ENCODE data around the gene RXRA.

GRCh38 chr9:134456756-134457305, 130.6 kb downstream of the RXRA start:
- no peak for TF ChIP-seq SIN3A (IDR thresholded peaks at IDR 0.05; ENCODE audit: borderline replicate concordance, insufficient read depth, low read length)
- no peak for TF ChIP-seq POLR2AphosphoS5 (IDR thresholded peaks at IDR 0.05; ENCODE audit: low read depth, low read length)
